Measurements from ENCODE around the gene BLOC1S4. TPM values are rescaled to one million over a fixed set of nuclear protein-coding genes. Genes with fewer than 3 reads are reported as not detected.
"Not testable (repeated sequence)": the region's sequence is repeated elsewhere in the genome, so short reads cannot be mapped to it uniquely, and the experiment has no call there.

Gene BLOC1S4
- total RNA-seq, 1 experiment from 2014 or later: 62.2 TPM

DNA sequence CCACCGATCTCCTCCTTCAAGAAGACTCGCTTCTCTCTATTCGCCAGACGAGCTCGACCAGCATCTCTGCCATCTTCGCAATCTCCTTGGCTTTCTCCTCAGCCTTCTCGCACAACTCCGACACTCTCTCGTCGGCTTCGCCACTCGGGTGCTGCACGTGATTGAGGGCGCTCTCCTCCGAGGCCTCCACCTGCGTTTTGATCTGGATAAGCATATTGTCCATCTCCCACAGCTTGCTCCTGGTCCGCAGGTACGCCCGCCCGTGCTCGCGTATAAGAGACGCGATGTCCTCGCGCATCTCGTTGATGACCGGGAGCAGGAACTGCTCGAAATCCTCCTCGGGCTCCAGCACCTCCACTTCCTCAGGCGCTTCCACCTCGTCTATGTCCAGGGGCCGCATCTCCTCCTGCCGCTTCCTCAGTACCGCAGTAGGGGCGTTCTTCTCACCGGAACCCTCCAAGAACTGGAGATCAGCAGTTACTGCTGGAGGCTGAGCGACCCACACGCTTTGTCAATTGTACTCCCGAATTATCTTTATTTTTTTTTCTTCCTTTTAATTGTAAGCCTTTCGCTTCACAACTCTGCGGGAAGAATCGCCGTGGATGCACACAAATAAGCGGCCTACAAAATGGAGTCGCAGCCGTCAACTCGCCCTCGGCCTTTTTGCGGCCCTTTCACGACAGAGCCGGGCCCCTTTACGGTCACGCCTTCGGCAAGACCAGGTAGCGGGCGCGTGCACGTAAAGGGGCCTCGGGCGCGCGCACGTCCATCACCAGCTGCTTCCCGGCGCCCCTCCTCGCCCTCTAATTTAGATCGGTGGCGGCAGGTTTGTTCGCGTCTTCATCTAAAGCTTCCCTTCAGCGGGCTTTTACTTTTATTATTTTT is 6.5 kb upstream of the BLOC1S4 start, which contains the start of gene MRFAP1L1:
MRFAP1L1 (minus strand) TSS at position 636 of the 885 bp plus-strand sequence; CDS start at position 400, 236 bp downstream.
- in situ Hi-C loops (cut with HindIII; ENCODE audit: low pct_unique_long_range_greater_than_20kb, low sequenced_read_pairs): no loop called here
- peak; percentile 92 for DNase-seq (ENCODE audit: low read depth)

DNA sequence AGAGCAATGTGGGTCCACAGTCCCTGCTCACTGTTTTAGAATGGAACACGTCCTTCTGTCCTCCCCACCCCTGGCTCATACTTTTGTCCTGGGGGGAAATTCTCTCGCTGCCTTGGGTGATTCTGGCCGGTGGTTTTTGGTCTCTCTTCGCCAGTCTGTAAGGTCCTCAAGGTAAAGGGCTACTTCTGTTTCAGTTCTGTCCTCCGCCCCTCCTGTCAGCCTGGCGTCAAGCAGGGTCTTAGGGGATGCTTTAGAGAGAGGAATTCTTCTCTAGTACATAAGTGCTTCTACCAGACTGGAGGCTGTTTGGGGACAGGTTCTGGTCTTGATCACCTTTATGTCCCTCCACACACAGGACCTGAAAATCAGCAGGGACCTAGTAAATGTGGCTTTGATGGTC is 5.7 kb upstream of the BLOC1S4 start:
- in situ Hi-C loops (cut with HindIII; ENCODE audit: low pct_unique_long_range_greater_than_20kb, low sequenced_read_pairs): no loop called here

DNA sequence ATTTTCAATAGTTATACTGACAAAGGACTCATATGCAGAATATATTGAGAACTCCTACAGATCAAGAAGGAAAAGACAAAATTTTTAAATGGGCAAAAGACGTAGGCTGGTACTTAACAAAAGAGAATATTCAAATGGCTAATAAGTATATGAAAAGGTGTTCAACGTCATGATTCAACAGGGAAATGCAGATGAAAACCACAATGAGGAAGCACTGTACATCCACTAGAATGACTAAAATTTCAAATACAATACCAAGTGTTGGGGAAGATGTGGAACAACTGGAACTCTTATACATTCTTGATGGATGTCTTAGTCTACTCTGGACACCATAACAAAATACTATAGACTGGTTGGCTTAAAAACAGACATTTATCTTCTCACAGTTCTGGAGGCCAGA is 5.0 kb upstream of the BLOC1S4 start:
- in situ Hi-C loops (cut with HindIII; ENCODE audit: low pct_unique_long_range_greater_than_20kb, low sequenced_read_pairs): no loop called here
- no peak for DNase-seq (ENCODE audit: low read depth)

More for the DNA sequence above, 5.7 kb upstream of the BLOC1S4 start:
- DNase-seq (ENCODE audit: low read depth): no peak

GRCh38 chr4:6714954-6715353 is 1.0 kb upstream of the BLOC1S4 start:
- in situ Hi-C loops (cut with HindIII; ENCODE audit: low pct_unique_long_range_greater_than_20kb, low sequenced_read_pairs): no loop called here
- DNase-seq (ENCODE audit: low read depth): no peak

- no peak for DNase-seq (ENCODE audit: low read depth)
- in situ Hi-C loops (cut with HindIII; ENCODE audit: low pct_unique_long_range_greater_than_20kb, low sequenced_read_pairs): no loop called here
These were observed 313 bp upstream of the BLOC1S4 start for GRCh38 chr4:6715704-6716017.

DNA sequence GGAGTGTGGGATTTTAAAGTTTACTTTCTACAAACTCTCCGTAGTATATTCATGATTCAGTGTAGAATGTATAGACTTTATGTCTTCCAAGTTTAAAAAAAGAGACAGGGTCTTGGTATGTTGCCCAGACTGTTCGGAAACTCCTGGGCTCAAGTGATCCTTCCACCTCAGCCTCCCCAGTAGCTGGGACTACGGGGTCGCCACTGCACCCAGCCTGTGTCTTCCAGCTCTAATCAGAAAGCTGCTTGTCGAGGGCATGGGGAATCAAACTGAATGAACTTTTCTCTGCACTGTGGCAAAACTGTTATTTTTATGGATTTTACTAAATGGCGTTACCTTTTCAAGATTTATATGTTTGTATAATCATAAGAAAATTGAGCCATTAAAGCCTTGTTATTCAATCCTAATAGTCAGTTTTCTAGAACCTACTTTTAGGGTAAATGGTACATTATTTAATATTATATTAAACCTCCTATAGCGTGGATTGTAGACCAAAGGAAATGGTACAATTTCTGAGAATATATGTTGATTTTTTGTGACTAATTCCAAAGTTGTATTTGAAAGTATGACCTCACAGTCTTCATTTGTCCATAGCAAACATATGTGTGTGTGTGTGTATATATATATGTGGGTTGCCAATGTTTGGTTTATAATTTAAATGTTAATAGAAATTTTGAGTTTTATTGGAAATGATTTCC is 1.1 kb downstream of the BLOC1S4 start:
- DNase-seq (ENCODE audit: low read depth): no peak
- in situ Hi-C loops (cut with HindIII; ENCODE audit: low pct_unique_long_range_greater_than_20kb, low sequenced_read_pairs): no loop called here

GRCh38 chr4:6718932-6719610 is 3.1 kb downstream of the BLOC1S4 start:
- in situ Hi-C loops (cut with HindIII; ENCODE audit: low pct_unique_long_range_greater_than_20kb, low sequenced_read_pairs): no loop called here
- DNase-seq (ENCODE audit: low read depth): no peak

DNA sequence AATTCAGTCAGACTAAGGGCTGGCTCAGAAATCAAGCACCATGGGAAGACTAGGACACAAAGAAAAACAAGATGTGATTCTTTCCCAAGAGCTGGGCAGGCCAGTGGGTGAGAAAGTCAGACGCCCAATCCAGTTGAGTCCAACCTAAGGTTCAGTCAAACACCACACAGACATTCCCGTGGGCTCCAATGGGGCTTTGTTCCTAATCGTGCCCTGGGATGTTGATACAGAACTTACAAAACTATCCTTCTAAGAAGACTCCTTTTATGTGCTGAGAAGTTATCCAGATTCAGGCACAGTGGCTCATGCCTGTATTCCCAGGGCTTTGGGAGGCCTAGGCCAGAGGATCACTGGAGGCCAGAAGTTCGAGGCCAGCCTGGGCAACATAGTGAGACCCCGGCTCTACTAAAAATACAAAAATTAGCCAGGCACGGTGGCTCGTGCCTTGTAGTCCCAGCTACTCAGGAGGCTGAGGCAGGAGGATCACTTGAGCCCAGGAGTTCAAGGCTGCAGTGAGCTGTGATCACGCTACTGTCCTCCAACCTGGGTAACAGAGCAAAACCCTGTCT is 3.7 kb downstream of the BLOC1S4 start:
- in situ Hi-C loops (cut with HindIII; ENCODE audit: low pct_unique_long_range_greater_than_20kb, low sequenced_read_pairs): no loop called here

DNA sequence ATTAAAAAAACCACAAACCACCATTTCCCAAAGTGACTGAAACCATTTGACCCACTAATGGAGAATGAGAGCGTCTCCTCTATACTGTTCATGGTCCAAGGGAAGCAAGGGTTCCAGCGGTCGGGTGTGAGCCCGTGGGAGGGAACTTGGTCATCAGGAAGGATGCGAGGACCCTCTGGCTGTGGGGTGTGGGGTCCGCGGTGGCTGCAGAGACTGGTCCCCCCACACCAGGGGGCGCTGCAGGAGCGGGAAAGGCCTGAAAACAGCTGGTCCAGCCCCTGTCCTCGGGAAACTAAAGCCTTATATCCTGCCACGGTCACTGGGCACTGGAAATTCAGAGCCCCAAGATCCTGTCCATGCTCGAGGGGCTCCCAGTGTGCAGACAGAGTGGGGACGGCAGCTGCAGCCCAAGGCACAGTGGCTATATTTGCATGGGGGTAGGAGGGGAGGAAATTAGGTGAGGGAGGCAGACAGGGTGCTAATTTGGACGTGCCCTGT is 4.3 kb downstream of the BLOC1S4 start:
- in situ Hi-C loops (cut with HindIII; ENCODE audit: low pct_unique_long_range_greater_than_20kb, low sequenced_read_pairs): no loop called here
- DNase-seq (ENCODE audit: low read depth): peak; percentile 53

More for the DNA sequence above, 3.7 kb downstream of the BLOC1S4 start:
- no peak for DNase-seq (ENCODE audit: low read depth)

DNA sequence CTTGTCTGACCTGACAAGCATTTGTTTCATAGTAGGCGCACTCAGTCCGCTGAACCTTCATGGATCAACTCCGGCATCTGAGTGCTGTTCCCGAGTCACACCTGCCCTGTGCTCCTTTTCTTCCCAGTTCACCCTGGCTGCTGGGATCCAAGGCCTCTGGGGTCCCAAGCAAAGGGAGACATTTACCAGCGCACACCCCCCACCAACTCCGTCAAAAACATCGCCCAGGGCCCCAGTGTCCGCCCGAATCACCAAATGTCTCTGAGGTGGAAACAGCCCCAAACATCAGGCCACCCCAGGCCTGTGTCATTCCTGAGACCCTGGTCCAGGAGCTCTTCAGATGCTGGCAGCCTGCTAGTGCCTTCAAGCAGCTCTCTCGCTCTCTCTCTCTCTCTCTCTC is 5.1 kb downstream of the BLOC1S4 start:
- in situ Hi-C loops (cut with HindIII; ENCODE audit: low pct_unique_long_range_greater_than_20kb, low sequenced_read_pairs): no loop called here
- DNase-seq (ENCODE audit: low read depth): no peak

GRCh38 chr4:6722891-6723290 is 6.9 kb downstream of the BLOC1S4 start:
- in situ Hi-C loops (cut with HindIII; ENCODE audit: low pct_unique_long_range_greater_than_20kb, low sequenced_read_pairs): no loop called here
- no peak for DNase-seq (ENCODE audit: low read depth)

DNA sequence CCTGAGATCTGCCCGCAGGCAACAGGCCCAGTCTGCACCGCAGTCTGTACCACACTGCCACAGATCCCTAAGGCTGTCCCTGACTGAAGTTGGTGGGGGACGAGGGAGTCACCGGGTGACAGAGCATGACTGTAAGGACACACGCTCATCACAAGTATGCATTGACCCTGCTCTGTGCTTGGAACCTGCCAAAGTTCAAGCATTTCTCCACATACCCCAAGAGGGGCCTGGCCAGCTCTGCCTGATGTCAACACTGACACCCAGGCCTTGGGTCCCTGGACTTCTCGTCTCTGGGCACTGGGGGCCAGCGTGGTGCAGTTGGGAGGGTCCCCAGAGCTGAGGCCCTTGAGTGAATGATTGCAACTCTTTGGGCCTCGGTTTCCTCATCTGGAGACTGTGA is 7.9 kb downstream of the BLOC1S4 start:
- in situ Hi-C loops (cut with HindIII; ENCODE audit: low pct_unique_long_range_greater_than_20kb, low sequenced_read_pairs): no loop called here

DNA sequence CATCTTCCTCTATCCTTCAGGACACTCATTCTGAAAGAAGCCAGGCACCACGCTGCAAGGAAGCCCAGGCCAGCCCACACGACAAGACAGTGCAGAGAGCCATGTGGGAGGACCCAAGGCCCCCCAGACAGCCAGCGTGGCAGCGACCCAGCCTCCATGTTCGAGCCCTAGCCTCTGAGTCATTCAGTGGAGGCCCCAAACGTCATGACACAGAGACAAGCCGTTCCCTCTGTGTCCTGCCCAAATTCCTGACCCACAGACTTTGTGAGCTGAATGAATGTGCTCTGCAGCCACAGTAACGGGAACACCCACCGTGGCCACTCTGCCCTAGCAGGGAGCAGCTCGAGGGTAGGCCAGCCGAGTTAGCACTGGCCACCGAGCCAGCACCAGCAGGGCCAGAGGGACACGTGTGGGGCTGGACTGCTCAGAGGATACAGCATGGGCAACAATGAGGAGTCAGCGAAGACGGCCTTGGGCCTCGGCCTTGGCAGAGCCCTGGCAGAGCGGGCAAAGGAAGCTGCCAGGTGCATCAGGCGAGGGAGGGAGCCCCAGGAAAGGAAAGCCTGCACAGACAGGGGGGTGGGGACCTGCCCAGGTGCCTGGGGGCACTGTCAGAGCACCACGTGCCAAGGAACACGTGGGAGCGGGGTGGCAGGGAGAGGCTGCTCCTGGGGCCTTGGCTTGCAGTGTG is 8.6 kb downstream of the BLOC1S4 start:
- no peak for DNase-seq (ENCODE audit: low read depth)
- in situ Hi-C loops (cut with HindIII; ENCODE audit: low pct_unique_long_range_greater_than_20kb, low sequenced_read_pairs): no loop called here

More for the DNA sequence above, 7.9 kb downstream of the BLOC1S4 start:
- DNase-seq (ENCODE audit: low read depth): no peak

DNA sequence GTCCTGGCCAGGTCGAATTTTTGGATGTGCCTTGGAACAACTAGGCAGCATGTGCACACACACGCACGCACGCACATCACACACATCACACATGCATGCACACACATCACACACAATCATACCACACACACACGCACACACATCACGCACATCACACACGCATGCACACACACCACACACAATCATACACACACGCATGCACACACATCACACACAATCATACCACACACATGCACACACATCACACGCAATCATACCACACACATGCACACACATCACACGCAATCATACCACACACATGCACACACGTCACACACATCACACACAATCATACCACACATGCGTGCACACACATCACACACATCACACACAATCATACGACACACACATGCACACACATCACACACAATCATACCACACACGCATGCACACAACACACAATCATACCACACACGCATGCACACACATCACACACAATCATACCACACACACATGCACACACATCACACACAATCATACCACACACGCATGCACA is 9.5 kb downstream of the BLOC1S4 start:
- DNase-seq (ENCODE audit: low read depth); in situ Hi-C loops (cut with HindIII; ENCODE audit: low pct_unique_long_range_greater_than_20kb, low sequenced_read_pairs): not testable (repeated sequence)

- in situ Hi-C loops (cut with HindIII; ENCODE audit: low pct_unique_long_range_greater_than_20kb, low sequenced_read_pairs): no loop called here
- no peak for DNase-seq (ENCODE audit: low read depth)
These were observed 11.3 kb downstream of the BLOC1S4 start for GRCh38 chr4:6727081-6727942.

DNA sequence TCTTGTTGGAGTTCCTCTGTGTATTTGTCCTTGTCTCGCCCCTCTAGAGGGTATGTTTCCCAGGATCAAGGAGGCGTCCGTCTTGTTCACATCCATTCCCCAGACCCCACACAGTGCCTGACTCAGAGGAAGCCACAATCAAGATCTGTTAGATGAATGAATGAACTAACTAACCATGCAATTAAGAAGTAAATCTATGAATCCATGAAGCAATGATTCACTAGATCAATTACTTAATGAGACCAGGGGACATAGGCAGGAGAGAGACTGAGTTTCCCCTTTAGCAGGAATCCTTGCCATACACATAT is 11.9 kb downstream of the BLOC1S4 start:
- DNase-seq (ENCODE audit: low read depth): no peak
- in situ Hi-C loops (cut with HindIII; ENCODE audit: low pct_unique_long_range_greater_than_20kb, low sequenced_read_pairs): no loop called here
